ENCODE data around the gene RIBC1. TPM values are rescaled to one million over a fixed set of nuclear protein-coding genes. Genes with fewer than 3 reads are reported as not detected.
A peak's percentile ranks its signal among the peaks of the same experiment; 100 is the strongest.

RIBC1 gene
- polyA plus RNA-seq, 1 of the 3 experiments (the other 2 are of a cell fraction), result 0.33 TPM

GRCh38 chrX:53383376-53384076, 39.1 kb upstream of the RIBC1 start:
- Histone ChIP-seq H3K9ac (no peak overlapping the region), H3K4me2 (no peak overlapping the region), H3K36me3 (replicated peaks in 1 of 2; ENCODE audit: control insufficient read depth in 1 of 2, insufficient read depth in 2 of 2, low read length in 1 of 2) (peaks cover 44 to 61% of the 10 kb centered on the region in 2 experiments), H3K4me1 (ENCODE audit: control insufficient read depth in 1 of 2, insufficient read depth in 2 of 2, low read depth in 1 of 2, low read length in 1 of 2) (peaks cover 0 to 4% of the 10 kb centered on the region in 2 experiments; a peak in 1 of 4 replicates), H3K79me2 (ENCODE audit: insufficient read depth) (no peaks in the 10 kb centered on the region), H3K9me3 (no peaks in the 10 kb centered on the region), H3K27me3 (ENCODE audit: insufficient read depth) (no peaks in the 10 kb centered on the region), H3K4me3 (ENCODE audit: low read depth in 2 of 2, low read length in 1 of 2) (no peak overlapping the region), H2AFZ (ENCODE audit: low read depth) (no peak overlapping the region), H3K9me2 (no peaks in the 10 kb centered on the region), H4K20me1 (ENCODE audit: insufficient read depth) (no peaks in the 10 kb centered on the region), H3K27ac (ENCODE audit: low read depth in 2 of 2, low read length in 1 of 2) (peak overlapping the region in 1 of 2 experiments; percentile 9; a peak in 1 of 4 replicates), H3F3A (replicated peaks; ENCODE audit: insufficient read depth) (no peaks in the 10 kb centered on the region)
- no peak for DNase-seq
- POLR2A ChIA-PET, result no interaction called here
- TF ChIP-seq RCOR1 (IDR thresholded peaks at IDR 0.05; ENCODE audit: low read length) (no peak), RAD21 (IDR thresholded peaks at IDR 0.05; ENCODE audit: low read length) (no peak), FOXJ3 (CRISPR knock-in tag; IDR thresholded peaks at IDR 0.05) (no peak), GATA2 (CRISPR knock-in tag; IDR thresholded peaks at IDR 0.05) (no peak), USF1 (IDR thresholded peaks at IDR 0.05; ENCODE audit: borderline replicate concordance, low read depth) (no peak), EZH2phosphoT487 (IDR thresholded peaks at IDR 0.05; ENCODE audit: borderline replicate concordance, low read depth) (no peak), YY1 (IDR thresholded peaks at IDR 0.05; ENCODE audit: low read depth) (no peak), NRF1 (IDR thresholded peaks at IDR 0.05; ENCODE audit: low read depth, low read length) (no peak), TCF12 (IDR thresholded peaks at IDR 0.05) (no peak), EP300 (IDR thresholded peaks at IDR 0.05; ENCODE audit: borderline replicate concordance in 1 of 2, low read depth in 1 of 2, low read length in 1 of 2) (no peak), RXRA (IDR thresholded peaks at IDR 0.05; ENCODE audit: borderline replicate concordance, low read depth) (no peak), ELF1 (IDR thresholded peaks at IDR 0.05) (no peak), SMC3 (IDR thresholded peaks at IDR 0.05; ENCODE audit: low read depth, low read length) (no peak), MAX (IDR thresholded peaks at IDR 0.05; ENCODE audit: low read depth) (no peak), GABPA (IDR thresholded peaks at IDR 0.05; ENCODE audit: low read depth) (no peak), IRF3 (IDR thresholded peaks at IDR 0.05; ENCODE audit: low read depth, low read length) (no peak), USF2 (IDR thresholded peaks at IDR 0.05; ENCODE audit: borderline replicate concordance, low read depth, low read length) (no peak)
- WGBS (ENCODE audit: low lambda C conversion rate), result 85% methylated on average over 4 of the region's 4 CpGs
- CTCF ChIA-PET, result interaction anchor here (0.7 to 1.0 kb wide), 2 partner anchors 14 to 66 kb away, joined by 3 read pairs; no protein-coding TSS in a partner anchor
